Neutrophil (primary cell): ENCODE data around the gene GAL.

ENCODE experiments used
- H3K27ac ChIP-seq: fragments of 200-600 bp; sonication (generic); 2 replicates; pipeline ENCODE4 v1.5.1; 2016; ENCODE audit warnings: mild to moderate bottlenecking, moderate library complexity
- H3K27me3 ChIP-seq: fragments of 200-600 bp; sonication (generic); 2 replicates; pipeline ENCODE4 v1.6.0; 2016; ENCODE audit warnings: mild to moderate bottlenecking
- H3K36me3 ChIP-seq: fragments of 200-600 bp; sonication (generic); 2 replicates; pipeline ENCODE4 v1.5.1; 2017
- H3K4me1 ChIP-seq, 2 experiments: fragments of 200-600 bp in 1 of 2; sonication (generic) in 1 of 2; 1 replicate in 1 of 2; 2 replicates in 1 of 2; pipeline versions ENCODE4 v1.5.1 to v1.6.1; 2013 to 2016; ENCODE audit warnings: low read depth in 1 of 2, low read length in 1 of 2, mild to moderate bottlenecking in 1 of 2, moderate library complexity in 1 of 2; ENCODE audit not compliant: control insufficient read depth in 1 of 2, insufficient read depth in 1 of 2
- H3K4me3 ChIP-seq, 2 experiments: fragments of 200-600 bp in 1 of 2; sonication (generic) in 1 of 2; 1 replicate in 1 of 2; 2 replicates in 1 of 2; pipeline ENCODE4 v1.5.1; 2013 to 2016; ENCODE audit warnings: low read depth in 1 of 2, low read length in 1 of 2, mild to moderate bottlenecking in 1 of 2, moderate library complexity in 1 of 2
- H3K9me3 ChIP-seq: fragments of 200-600 bp; sonication (generic); 2 replicates; pipeline ENCODE4 v1.5.1; 2016
- CTCF ChIP-seq: fragments of 200-600 bp; sonication (generic); IDR thresholded peaks from 2 replicates; pipeline ENCODE4 v1.5.1; 2016; ENCODE audit warnings: antibody characterized with exemption

The GAL gene

GRCh38 chr11:68721075-68721474 is 36.7 kb downstream of the GAL start:
- no peak overlapping the region for H3K27ac ChIP-seq
- H3K4me3 ChIP-seq, result no peak overlapping the region
- H3K36me3 ChIP-seq, result no peaks in the 10 kb centered on the region
- peaks cover 16 to 23% of the 10 kb centered on the region in 2 experiments for H3K4me1 ChIP-seq
- TF ChIP-seq CTCF, result no peak
- H3K27me3 ChIP-seq, result no peaks in the 10 kb centered on the region
- H3K9me3 ChIP-seq, result no peaks in the 10 kb centered on the region

GRCh38 chr11:68722143-68722542 is 37.8 kb downstream of the GAL start:
- Histone ChIP-seq H3K27ac (no peak overlapping the region), H3K4me1 (peaks cover 9 to 12% of the 10 kb centered on the region in 2 experiments), H3K36me3 (no peaks in the 10 kb centered on the region), H3K9me3 (no peaks in the 10 kb centered on the region), H3K4me3 (no peak overlapping the region), H3K27me3 (no peaks in the 10 kb centered on the region)
- no peak for TF ChIP-seq CTCF

GRCh38 chr11:68724293-68724692 is 39.9 kb downstream of the GAL start:
- no peak for TF ChIP-seq CTCF
- peaks cover 8 to 9% of the 10 kb centered on the region in 2 experiments for H3K4me1 ChIP-seq
- peak overlapping the region; percentile 34 for H3K27ac ChIP-seq
- no peaks in the 10 kb centered on the region for H3K9me3 ChIP-seq
- H3K36me3 ChIP-seq, result no peaks in the 10 kb centered on the region
- H3K27me3 ChIP-seq, result no peaks in the 10 kb centered on the region
- no peak overlapping the region for H3K4me3 ChIP-seq

- no peak overlapping the region for H3K27ac ChIP-seq
- no peaks in the 10 kb centered on the region for H3K27me3 ChIP-seq
- H3K4me1 ChIP-seq, result peaks cover 11 to 15% of the 10 kb centered on the region in 2 experiments
- no peaks in the 10 kb centered on the region for H3K9me3 ChIP-seq
- H3K36me3 ChIP-seq, result no peaks in the 10 kb centered on the region
- no peak overlapping the region for H3K4me3 ChIP-seq
- no peak for TF ChIP-seq CTCF
These were observed 43.4 kb downstream of the GAL start for GRCh38 chr11:68727783-68728182.

- Histone ChIP-seq H3K36me3 (peaks cover 13% of the 10 kb centered on the region), H3K4me3 (no peak overlapping the region), H3K27me3 (no peaks in the 10 kb centered on the region), H3K27ac (peak overlapping the region; percentile 80), H3K9me3 (no peaks in the 10 kb centered on the region), H3K4me1 (peaks cover 38 to 43% of the 10 kb centered on the region in 2 experiments)
- TF ChIP-seq CTCF, result no peak
These were observed 49.8 kb downstream of the GAL start for GRCh38 chr11:68734111-68734510.

GRCh38 chr11:68735125-68735524 is 50.8 kb downstream of the GAL start:
- Histone ChIP-seq H3K4me3 (peak overlapping the region; percentile 15 to 36), H3K36me3 (peaks cover 13% of the 10 kb centered on the region), H3K27ac (peak overlapping the region; percentile 80), H3K27me3 (no peaks in the 10 kb centered on the region), H3K9me3 (no peaks in the 10 kb centered on the region), H3K4me1 (peaks cover 38 to 43% of the 10 kb centered on the region in 2 experiments)
- no peak for TF ChIP-seq CTCF
